ENCODE measurements around the gene C12orf42. TPM values are rescaled to one million over a fixed set of nuclear protein-coding genes. Genes with fewer than 3 reads are reported as not detected.
"Not testable (repeated sequence)": the region's sequence is repeated elsewhere in the genome, so short reads cannot be mapped to it uniquely, and the experiment has no call there.

Gene C12orf42
- polyA plus RNA-seq, 3 donors = 0.07 to 0.14 TPM; not detected in 1

DNA sequence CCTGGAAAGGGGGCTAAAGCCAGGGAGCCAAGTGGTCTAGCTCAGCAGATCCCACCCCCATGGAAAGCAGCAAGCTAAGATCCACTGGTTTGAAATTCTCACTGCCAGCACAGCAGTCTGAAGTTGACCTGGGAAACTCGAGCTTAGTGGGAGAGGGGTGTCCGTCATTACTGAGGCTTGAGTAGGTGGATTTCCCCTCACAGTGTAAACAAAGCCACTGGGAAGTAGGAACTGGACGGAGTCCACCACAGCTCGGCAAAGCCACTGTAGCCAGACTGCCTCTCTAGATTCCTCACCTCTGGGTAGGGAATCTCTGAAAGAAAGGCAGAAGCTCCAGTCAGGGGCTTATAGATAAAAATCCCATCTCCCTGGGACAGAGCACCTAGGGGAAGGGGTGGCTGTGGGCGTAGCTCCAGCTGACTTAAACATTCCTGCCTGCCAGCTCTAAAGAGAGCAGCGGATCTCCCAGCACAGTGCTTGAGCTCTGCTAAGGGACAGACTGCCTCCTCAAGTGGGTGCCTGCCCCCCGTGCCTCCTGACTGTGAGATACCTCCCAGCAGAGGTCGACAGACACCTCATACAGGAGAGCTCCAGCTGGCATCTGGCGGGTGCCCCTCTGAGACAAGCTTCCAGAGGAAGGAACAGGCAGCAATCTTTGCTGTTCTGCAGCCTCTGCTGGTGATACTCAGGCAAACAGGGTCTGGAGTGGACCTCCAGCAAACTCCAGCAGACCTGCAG, 70.8 kb downstream of the C12orf42 start:
- DNase-seq = not testable (repeated sequence)

DNA sequence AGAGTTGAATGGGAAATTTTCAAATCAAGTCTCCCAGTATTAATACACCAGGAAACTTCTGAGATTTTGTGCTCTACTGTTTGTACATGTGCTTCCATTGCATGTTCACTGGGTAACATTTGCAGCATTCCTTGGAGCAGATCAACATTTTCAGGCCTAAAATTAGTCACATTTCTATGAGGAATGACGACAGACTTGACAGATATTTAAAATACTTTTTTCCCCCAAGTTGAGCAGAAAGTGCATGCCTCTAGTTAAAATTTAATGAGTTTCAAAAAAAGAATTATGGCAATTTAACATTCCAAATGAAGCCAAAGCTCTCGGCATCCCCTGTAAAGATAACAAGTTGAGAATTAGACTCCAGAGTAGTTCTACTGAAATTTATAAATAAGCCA, 72.3 kb downstream of the C12orf42 start:
- DNase-seq = no peak

DNA sequence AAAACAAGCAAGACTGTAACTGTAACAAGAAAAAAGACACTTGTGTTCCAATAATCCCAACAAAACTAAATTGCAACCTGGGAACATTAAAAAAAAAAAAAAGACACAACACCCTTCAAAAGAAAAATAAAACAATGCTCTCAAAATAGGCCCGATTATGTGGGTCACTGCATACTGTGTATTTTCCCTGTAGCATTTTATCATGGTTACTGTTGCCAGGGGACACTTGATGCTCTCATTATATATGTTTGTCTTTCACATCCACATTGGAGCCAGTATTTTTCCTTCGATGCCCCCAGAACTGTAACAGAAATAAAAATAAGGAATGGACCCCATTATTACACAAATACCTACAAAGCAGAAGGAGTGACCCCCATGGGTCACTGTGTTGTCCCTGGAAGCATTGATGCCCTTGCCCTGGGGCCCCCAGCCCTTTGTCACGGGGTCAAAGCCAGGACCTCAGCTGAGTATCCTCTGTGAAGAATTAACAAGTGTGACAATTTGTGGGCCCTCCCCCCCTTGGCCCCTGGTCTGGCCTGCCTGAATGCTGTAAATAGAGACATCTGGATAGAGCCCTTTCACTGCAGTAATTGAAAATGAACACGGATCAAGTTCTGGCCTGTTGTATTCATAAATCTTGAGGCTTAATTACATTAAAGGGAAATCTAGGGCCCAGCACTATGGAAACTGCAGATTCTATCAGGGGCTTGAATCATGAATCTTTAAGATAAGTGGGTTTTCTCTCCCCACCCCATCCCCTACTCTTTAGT, 72.8 kb downstream of the C12orf42 start:
- peak; percentile 80 for DNase-seq

DNA sequence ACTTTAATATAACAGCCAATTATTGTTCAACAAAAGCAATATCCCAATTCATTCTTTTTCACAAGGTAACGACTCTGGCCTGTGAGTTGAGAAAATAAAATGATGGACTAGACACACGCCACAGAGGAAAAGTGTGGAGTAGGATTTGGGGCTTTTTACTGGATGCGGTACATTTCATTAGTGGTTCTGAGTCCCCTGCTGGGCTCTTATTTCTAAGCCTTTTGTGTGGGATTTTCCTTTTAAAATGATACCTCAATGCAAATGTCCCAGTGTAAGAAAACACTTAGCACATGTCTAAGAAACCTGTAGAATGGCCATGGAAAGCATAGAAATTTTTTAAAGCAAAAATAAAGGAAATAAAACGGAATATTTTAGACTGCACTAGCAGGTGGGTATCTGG, 73.4 kb downstream of the C12orf42 start:
- no peak for DNase-seq

DNA sequence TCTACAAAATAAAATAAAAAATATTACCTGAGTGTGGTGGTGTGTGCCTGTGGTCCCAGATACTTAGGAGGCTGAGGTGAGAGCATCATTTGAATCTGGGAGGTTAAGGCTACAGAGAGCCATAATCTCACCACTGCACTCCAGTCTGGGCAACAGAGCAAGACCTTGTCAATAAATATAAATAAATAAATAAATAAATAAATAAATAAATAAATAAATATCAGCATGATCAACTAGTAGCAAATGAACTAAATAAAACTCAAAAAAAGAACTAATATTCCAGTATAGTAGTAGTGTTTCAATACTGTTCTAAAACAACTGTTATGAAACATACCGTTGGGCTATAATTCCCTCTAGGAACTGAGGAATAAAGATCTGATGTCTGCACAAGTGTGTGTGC, 74.4 kb downstream of the C12orf42 start:
- no peak for DNase-seq

DNA sequence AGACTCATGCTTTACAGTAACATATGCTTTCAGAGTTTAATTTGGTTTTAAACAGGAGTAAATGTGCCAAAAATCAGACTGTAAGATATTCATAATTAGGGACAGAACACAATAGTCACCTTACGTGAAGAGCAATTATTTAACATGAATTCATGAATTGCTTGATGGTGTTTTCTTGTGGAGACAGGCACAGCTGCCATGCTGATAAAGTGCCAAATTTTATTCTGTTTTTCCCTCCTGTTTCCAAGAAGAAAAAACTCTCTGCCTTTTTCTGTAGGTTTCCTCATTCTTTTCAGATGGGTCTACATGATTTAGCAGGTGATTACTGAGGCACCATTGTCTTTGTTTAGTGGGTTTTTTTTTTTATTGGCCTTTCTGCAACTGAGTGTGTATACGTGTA, 80.1 kb downstream of the C12orf42 start:
- no peak for DNase-seq

DNA sequence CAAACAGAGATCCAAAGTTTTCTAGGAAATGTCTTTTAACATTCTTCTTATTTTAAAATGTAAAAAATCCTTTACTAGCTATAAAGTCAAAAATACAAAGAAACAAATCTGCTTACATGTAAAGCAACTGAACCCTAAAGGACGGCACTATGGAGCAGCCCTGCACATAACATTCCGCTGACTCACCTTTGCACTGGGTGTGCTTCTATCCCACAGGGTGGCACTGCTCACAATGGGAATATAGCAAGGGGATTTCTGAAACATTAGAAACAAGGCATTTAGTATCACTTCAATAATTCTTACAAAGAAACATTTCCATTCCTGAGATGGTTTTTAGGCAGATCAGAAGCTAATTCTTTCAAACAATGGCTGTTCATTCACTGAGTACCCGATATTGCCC, 94.3 kb downstream of the C12orf42 start:
- no peak for DNase-seq

DNA sequence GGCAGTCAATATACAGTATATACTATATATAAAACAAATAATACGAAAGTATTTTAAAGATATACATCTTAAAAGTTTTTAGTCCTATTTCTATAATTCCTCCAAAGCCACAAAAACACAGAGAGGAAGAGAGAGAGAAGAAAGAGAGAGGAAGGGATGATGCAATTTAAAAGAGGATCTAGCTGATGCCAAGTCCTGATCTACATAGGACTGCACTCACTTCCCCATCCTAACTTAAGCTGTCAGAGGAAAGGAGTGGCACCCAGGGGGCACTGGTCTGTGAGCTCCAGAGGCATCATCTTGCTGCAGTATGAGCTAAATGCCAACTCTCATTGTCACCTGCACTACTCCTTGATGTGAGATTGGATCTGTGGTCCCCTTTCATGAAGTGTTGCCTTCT, 95.8 kb downstream of the C12orf42 start:
- no peak for DNase-seq

DNA sequence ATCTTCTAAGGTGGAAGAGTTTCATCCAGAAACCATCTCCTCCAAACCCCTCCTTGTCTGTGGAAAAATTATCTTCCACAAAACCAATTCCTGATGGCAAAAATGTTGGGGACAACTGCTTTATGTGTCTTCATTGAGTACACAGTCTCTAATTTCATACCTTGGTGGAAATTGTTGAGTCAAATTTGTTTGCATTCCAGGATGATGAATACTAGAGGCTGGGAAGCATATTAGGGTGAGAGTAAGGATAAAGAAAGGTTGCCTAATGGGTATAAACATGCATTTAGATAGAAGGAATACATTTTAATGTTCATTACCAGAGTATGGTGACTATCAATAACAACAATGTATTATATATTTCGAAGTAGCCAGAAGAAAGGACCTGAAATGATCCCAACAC, 98.2 kb downstream of the C12orf42 start:
- no peak for DNase-seq

DNA sequence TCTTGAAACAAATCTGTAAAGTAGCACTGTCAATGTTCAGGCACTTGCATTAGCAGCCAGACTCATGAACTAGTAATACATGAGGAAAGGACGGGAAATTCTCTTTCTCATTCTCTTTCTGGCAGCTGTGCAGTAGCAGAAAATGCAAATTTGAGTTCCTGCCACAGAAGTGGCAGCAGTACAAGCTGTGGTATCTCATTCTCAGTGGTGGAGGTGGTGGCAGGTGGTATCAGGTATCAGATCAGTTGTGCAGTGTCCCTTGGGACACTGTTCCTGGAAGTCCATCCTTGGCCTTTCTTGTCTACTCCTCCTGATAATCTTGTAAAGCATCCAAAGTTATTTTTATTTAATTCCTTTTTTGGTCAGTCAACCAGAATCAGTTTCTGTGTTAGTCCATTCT, 103.0 kb downstream of the C12orf42 start:
- no peak for DNase-seq

DNA sequence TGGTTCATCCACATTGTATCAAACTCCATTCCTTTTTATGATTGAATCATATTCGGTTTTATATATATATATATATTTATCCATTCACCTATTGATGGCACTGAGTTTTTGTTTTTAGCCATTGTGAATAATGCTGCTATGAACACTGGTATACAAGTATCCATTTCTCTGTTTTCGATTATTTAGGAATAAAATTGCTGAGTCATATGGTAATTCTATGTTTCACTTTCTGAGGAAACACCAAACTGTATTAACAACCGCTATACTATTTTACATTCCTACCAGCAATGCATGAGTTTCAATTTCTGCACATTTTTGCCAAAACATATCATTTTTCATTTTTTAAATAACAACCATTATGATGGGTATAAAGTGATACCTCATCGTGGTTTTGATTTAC, 104.7 kb downstream of the C12orf42 start:
- no peak for DNase-seq

DNA sequence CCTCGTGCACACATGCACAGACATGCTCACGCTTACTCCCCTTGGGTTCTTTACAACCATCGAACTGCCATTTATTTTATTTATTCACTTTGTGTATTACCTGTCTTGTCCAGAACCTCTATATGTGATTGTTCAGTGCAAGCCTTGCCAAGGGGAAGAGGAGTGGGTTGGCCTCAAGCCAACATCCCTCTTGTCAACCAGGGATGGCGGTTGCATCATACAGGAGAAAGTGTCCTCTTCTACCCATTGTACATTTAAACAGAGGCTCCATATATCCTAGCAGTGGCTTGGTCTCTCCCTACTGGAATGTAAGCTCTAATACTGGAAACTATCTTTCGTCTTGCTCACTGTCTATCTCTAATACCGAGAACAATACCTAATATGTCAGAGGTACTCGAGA, 108.4 kb downstream of the C12orf42 start:
- DNase-seq = no peak

DNA sequence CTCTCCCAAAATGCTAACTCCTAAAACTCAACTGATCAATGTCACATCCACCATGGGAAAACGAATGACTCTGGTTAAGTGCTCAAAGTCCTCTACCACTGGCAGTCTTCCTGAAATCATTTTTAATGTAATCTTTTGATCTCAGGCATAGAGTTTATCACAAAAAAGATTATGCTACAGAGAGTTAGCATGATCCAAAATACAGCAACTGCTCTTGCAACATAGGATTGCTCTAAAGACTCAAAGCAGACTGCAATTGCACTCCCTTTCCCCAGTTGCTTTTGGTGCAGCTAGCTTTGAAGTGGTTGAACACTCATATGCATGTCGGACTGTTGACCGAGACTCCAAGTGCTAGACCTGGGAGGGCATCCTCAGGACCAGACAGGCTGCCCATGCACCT, 109.3 kb downstream of the C12orf42 start:
- no peak for DNase-seq

DNA sequence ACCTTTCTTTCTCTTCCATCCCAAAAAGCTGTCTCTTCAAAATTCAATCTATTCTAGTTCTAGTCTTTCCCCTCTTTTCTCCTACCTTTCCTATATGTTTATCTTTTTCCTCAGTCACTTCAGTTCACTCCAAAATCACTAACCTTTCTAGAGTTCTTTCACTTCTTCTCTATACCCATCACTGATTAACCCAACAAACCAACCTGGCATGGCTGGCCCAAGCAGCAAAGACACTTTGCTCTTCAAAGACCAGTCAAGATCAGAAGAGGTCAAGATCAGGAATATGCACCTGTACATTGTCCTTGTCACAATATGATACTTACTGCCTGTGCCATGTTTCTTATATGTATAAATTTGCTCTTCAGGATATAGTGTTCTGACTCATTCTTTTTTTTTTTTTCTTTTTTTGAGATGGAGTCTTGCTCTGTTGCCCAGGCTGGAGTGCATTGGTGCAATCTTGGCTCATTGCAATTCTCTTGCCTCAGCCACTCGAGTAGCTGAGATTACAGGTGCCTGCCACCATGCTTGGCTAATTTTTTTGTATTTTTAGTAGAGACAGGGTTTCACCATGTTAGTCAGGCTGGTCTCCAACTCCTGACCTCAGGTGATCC, 112.9 kb downstream of the C12orf42 start:
- DNase-seq = no peak

DNA sequence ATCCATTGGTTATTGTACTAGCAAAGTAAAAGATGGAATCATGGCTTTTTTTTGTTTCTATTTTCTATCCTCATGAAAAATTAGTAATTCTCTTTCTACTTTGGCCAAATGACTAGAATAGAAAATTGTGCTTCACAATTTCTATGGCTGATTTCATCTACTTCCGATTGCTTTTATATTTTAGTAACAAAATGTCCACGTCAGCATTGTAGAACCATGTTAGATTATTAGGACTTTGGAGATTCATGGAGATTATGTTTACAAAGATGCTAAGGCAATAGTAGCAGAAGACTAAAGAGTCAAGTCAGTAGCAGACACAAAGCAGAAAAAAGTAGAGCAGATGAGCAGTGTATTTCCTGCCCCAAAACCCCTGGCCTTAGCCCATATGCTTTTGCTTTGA, 113.6 kb downstream of the C12orf42 start:
- DNase-seq = no peak

DNA sequence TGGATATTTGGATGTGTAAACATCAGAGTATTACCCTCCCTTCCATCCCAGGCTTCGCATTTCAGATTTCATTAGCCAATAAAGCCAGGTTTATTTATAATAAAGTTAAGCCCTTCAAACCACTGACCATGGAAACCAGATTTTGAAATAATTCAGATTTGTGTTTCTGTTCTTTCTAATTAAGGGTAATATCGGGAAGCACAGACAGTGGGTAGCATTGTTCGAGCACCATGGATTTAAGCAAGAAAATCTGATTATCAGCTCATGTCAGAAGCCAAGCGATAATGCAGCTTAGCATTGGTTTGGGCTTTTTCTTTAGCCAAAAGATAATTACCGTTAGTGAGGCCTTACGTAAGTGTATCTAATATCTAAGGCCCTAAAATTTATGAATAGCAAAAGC, 116.1 kb downstream of the C12orf42 start:
- DNase-seq = no peak

DNA sequence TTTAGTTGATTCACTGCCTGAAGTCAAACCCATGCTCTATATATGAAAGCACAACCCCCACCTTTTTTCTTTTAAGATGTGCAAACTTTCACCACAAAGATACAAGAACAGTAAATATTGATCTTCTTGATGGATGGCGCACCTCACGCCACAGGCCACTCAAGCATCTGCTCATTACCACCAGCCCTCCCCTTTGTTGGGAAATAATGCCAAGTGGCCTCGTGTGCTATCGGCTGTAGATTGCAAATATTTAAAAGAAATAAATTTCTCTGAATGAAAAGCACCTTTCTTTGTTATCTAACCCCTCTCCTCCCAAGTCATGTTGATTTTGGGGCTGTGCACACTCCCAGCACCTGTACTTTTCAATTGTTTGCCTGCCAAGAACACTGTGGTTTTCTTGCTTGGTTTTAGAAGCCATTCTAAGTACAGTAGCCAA, 122.7 kb downstream of the C12orf42 start:
- no peak for DNase-seq

DNA sequence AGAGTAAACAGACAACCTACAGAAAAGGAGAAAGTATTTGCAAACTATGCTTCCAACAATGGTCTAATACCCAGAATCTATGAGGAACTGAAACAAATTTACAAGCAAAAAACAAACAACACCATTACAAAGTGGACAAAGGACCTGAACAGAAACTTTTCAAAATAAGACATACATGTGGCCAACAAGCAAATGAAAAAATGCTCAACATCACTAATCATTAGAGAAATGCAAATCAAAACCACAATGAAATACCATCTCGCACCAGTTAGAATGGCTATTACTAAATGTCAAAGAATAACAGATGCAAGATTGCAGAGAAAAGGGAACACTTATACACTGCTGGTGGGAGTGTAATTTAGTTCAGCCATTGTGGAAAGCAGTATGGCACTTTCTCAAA, 125.8 kb downstream of the C12orf42 start:
- DNase-seq = no peak

DNA sequence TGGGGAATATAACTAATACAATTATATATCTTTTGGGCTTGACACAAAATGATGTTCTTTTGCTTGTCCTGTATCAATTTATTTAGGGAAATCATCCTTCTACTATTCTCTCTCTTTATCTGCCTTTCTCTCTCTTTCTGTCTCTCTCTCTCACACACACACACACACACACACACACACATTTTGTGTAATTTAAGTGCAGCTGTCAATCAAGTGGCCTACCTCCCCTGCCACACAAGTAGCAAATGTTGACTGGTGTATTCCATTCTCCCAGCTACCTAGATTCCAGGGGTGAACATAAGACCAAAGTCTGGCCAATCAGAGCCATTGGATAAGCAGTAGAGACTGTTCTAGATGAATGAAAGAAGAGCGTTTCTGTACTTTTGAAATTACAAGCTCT, 127.6 kb downstream of the C12orf42 start:
- no peak for DNase-seq

DNA sequence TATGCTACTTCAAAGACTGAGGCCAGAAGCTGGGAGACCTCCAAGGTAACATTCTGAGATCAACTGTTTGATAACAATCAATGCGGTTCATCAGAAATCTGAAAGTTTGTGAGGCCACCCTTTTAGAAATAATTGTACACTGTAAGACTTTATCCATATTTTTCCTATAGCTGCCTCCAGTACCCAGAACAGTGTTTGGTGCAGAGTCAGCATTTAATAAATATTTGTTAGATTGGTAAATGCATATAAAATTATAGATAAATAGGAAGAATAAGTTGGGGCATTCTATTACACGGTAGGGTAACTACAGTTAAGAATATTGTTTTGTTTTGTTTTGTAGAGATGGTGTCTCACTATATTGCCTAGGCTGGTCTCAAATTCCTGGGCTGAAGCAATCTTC, 141.4 kb downstream of the C12orf42 start:
- no peak for DNase-seq

DNA sequence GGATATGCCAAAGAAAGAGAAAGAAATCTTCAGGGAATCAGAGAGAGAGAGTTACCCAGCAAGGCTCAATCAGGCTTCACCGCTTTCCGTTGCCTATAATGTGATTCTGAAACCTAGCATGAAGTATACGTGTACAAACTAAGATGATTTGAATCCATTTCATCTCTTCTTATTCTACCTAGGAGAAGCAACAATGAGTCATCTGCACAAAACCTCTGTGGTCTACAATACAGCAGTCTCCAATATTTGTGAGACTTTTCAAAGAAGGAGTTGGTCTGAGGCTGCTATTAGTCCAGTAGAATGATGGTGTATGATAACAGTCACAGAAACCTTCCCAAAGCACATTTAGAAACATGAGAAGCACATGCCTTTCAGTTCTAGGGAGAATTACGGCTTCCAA, 141.9 kb downstream of the C12orf42 start:
- DNase-seq = no peak

DNA sequence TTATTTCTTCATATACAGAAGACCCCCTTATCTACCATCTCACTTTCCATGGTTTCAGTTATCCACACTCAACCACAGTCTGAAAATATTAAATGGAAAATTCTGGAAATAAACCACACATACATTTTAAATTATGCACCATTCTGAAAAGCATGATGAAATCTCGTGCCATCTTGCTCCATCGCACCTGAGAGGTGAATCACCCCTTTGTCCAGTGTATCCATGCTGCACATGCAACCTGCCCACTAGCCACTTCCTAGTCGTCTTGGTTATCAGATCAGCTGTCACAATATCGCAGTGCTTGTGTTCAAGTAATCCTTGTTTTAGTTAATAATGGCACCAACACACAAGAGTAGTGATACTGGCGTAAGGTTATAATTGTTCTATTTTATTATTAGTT, 145.7 kb downstream of the C12orf42 start:
- DNase-seq = no peak

DNA sequence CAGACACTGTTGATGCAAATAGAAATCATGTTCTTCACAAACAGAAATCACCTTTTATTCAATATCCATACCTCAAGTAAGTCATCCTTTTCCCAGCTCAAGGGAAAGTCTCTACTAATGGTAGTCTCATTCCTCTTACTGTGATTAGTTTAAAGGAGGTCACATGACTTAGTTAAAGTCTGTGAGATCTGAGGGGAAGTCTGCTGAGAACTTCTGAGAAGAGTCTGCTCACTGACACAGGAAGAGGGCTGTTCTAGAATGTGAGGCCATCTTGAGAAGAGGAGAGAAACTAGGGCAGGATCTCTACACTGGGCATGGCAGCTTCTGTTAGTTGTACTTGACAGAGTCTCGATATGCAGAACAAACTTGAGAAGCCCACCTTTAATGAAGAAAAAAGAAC, 146.8 kb downstream of the C12orf42 start:
- no peak for DNase-seq

All from renal pelvis (tissue), 4 donors.